Endodermal cell (in vitro differentiated cells): ENCODE results near the gene PDE7B. TPM values are rescaled to one million over a fixed set of nuclear protein-coding genes. Genes with fewer than 3 reads are reported as not detected.

ENCODE experiments used
- DNase-seq: peaks from one replicate; pipeline ENCODE4 v3.0.0-alpha.2; 2017
- H3K27ac ChIP-seq: 2 replicates; pipeline ENCODE4 v1.5.1; 2013; ENCODE audit warnings: mild to moderate bottlenecking, low read depth, low read length, moderate library complexity
- H3K27me3 ChIP-seq: 2 replicates; pipeline ENCODE4 v1.6.1; 2013; ENCODE audit warnings: mild to moderate bottlenecking, low read length, moderate library complexity; ENCODE audit not compliant: insufficient read depth, control insufficient read depth, poor library complexity, severe bottlenecking
- H3K36me3 ChIP-seq: 2 replicates; pipeline ENCODE4 v1.7.0; 2013; ENCODE audit warnings: mild to moderate bottlenecking, low read length, moderate library complexity; ENCODE audit not compliant: control insufficient read depth, insufficient read depth
- H3K4me1 ChIP-seq: one replicate; pipeline ENCODE4 v1.7.0; 2013; ENCODE audit warnings: low read length; ENCODE audit not compliant: control insufficient read depth, insufficient read depth
- H3K4me3 ChIP-seq: 2 replicates; pipeline ENCODE4 v1.5.1; 2013; ENCODE audit warnings: mild to moderate bottlenecking, low read length, moderate library complexity
- H3K9ac ChIP-seq: 2 replicates; pipeline ENCODE4 v1.6.1; 2013; ENCODE audit warnings: mild to moderate bottlenecking, low read length, moderate library complexity; ENCODE audit not compliant: poor library complexity, severe bottlenecking; ENCODE audit errors: extremely low read depth
- H3K9me3 ChIP-seq: 2 replicates; pipeline ENCODE4 v1.6.1; 2013; ENCODE audit warnings: mild to moderate bottlenecking, low read length, moderate library complexity; ENCODE audit not compliant: control insufficient read depth
- H3K27ac Mint-ChIP-seq: 2 replicates; pipeline ENCODE4 v1.8.0; 2020; ENCODE audit warnings: mixed read lengths
- H3K27me3 Mint-ChIP-seq: 2 replicates; pipeline ENCODE4 v1.8.0; 2021; ENCODE audit warnings: mild to moderate bottlenecking, mixed read lengths; ENCODE audit not compliant: insufficient read depth
- H3K36me3 Mint-ChIP-seq: 2 replicates; pipeline ENCODE4 v1.8.0; 2020; ENCODE audit warnings: low read depth, mixed read lengths
- H3K4me1 Mint-ChIP-seq: 2 replicates; pipeline ENCODE4 v1.8.0; 2020; ENCODE audit warnings: mixed read lengths
- H3K4me3 Mint-ChIP-seq: 2 replicates; pipeline ENCODE4 v1.8.0; 2020; ENCODE audit warnings: mild to moderate bottlenecking, moderate library complexity, mixed read lengths
- H3K9me3 Mint-ChIP-seq: 2 replicates; pipeline ENCODE4 v1.8.0; 2020; ENCODE audit warnings: mild to moderate bottlenecking, mixed read lengths
- CTCF ChIP-seq: fragments of 200-600 bp; sonication (generic); conservative IDR thresholded peaks from 2 replicates; pipeline ENCODE4 v1.5.0; 2021; ENCODE audit warnings: antibody characterized with exemption, mild to moderate bottlenecking
- WGBS, 2 experiments: methylation state at CpG; one replicate each; pipeline versions ENCODE4 v1.1.5 to v1.1.7; 2013; ENCODE audit warnings: missing lambda C conversion rate in 2 of 2, mixed read lengths in 1 of 2; ENCODE audit not compliant: insufficient coverage in 1 of 2, insufficient read length in 1 of 2; 5-methylcytosine and 5-hydroxymethylcytosine counted together
- total RNA-seq, 2 donors: library from RNA; stranded (reverse); fragmentation: NEBNext Ultra II Directional in 1 of 2; extraction: Animal tissue kit (Norgen Biotek cat#: 25700) in 1 of 2; gene quantifications; 2 replicates in 1 of 2; 3 replicates in 1 of 2; pipeline ENCODE4 v1.2.1, GENCODE V29; 2021

Gene PDE7B
- total RNA-seq, 2 donors from 2014 or later, result 0.26 TPM; not detected in 1

DNA sequence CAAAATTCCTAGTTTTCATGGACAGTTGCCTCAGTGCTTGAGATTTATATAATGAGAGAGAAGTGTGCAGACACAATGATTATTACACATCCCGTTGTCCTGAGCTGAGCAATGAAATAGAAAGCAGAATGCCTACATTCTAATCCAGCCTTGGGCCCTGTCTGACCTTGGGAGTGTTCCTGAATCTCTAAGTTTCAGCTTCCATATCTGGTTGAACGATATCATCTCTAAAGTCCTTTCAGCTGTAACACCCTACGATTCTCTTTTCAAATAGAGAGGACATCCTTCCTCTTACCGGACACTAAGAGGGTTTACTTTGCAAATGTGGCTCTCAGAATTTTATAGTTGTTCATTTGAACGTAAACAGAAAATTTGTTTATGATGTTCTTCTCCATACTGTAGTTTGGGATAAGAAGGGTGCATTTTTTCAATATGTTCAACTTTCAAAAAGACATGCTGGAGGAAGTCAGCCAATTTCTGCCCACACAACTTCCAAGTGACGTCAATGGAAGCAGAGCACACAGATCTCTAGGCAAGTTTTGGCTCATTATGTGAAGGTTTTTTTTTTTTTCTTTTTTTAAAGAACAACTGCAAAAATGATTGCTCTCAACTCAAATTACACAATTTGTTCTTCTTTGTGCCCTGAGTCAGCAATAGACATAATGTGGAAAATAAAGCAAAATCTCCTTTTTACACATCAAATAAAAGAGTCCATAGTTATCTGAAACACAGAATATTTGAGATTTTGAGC is 50.4 kb downstream of the PDE7B start:
- no peaks in the 10 kb centered on the region for H3K36me3 Mint-ChIP-seq
- no peaks in the 10 kb centered on the region for H3K27me3 ChIP-seq
- H3K36me3 ChIP-seq, result no peaks in the 10 kb centered on the region
- no peaks in the 10 kb centered on the region for H3K4me1 ChIP-seq
- H3K27ac Mint-ChIP-seq, result no peak overlapping the region
- no peak overlapping the region for H3K27ac ChIP-seq
- no peak overlapping the region for H3K4me3 ChIP-seq
- H3K9me3 Mint-ChIP-seq, result no peaks in the 10 kb centered on the region
- no peak overlapping the region for H3K9ac ChIP-seq
- TF ChIP-seq CTCF, result no peak
- H3K4me3 Mint-ChIP-seq, result no peak overlapping the region
- H3K27me3 Mint-ChIP-seq, result no peaks in the 10 kb centered on the region
- no peak for DNase-seq
- H3K4me1 Mint-ChIP-seq, result no peaks in the 10 kb centered on the region
- WGBS, 2 experiments, result 87 to 94% methylated on average over 4 to 6 of the region's 6 CpGs
- H3K9me3 ChIP-seq, result no peaks in the 10 kb centered on the region

- Histone ChIP-seq H3K9ac (no peak overlapping the region), H3K27ac (no peak overlapping the region), H3K27me3 (no peaks in the 10 kb centered on the region), H3K36me3 (no peaks in the 10 kb centered on the region), H3K9me3 (no peaks in the 10 kb centered on the region), H3K4me1 (no peaks in the 10 kb centered on the region), H3K4me3 (no peak overlapping the region)
- H3K4me1 Mint-ChIP-seq, result no peaks in the 10 kb centered on the region
- H3K4me3 Mint-ChIP-seq, result no peak overlapping the region
- H3K27ac Mint-ChIP-seq, result no peak overlapping the region
- no peak for DNase-seq
- TF ChIP-seq CTCF, result no peak
- 94 to 100% methylated on average over 1 to 2 of the region's 2 CpGs for WGBS, 2 experiments
- no peaks in the 10 kb centered on the region for H3K36me3 Mint-ChIP-seq
- no peaks in the 10 kb centered on the region for H3K9me3 Mint-ChIP-seq
- no peaks in the 10 kb centered on the region for H3K27me3 Mint-ChIP-seq
Observed at GRCh38 chr6:135902756-135903331, 51.3 kb downstream of the PDE7B start.

GRCh38 chr6:135904666-135905065 is 53.2 kb downstream of the PDE7B start:
- Histone ChIP-seq H3K27me3 (no peaks in the 10 kb centered on the region), H3K4me3 (no peak overlapping the region), H3K4me1 (no peaks in the 10 kb centered on the region), H3K27ac (no peak overlapping the region), H3K9ac (no peak overlapping the region), H3K9me3 (no peaks in the 10 kb centered on the region), H3K36me3 (no peaks in the 10 kb centered on the region)
- H3K9me3 Mint-ChIP-seq, result no peaks in the 10 kb centered on the region
- 80 to 91% methylated on average over 1 to 2 of the region's 2 CpGs for WGBS, 2 experiments
- H3K4me3 Mint-ChIP-seq, result no peak overlapping the region
- H3K4me1 Mint-ChIP-seq, result no peaks in the 10 kb centered on the region
- no peak for DNase-seq
- no peak for TF ChIP-seq CTCF
- H3K36me3 Mint-ChIP-seq, result no peaks in the 10 kb centered on the region
- H3K27me3 Mint-ChIP-seq, result no peaks in the 10 kb centered on the region
- H3K27ac Mint-ChIP-seq, result no peak overlapping the region
